ENCODE data around the gene TMEM150C.
"Not testable (repeated sequence)": the region's sequence is repeated elsewhere in the genome, so short reads cannot be mapped to it uniquely, and the experiment has no call there.

- TF ChIP-seq CTCF (conservative IDR thresholded peaks at IDR 0.05; ENCODE audit: low read depth, low read length); RAD21 (IDR thresholded peaks at IDR 0.05; ENCODE audit: low read length); SMC3 (IDR thresholded peaks at IDR 0.05; ENCODE audit: low read depth, low read length); USF2 (IDR thresholded peaks at IDR 0.05; ENCODE audit: low read depth, low read length); POLR2A (IDR thresholded peaks at IDR 0.05; ENCODE audit: low read depth, low read length); CEBPB (IDR thresholded peaks at IDR 0.05; ENCODE audit: low read depth, low read length); NFE2L2 (IDR thresholded peaks at IDR 0.05; ENCODE audit: low read depth, low read length); RCOR1 (IDR thresholded peaks at IDR 0.05; ENCODE audit: insufficient replicate concordance, low read length); BHLHE40 (IDR thresholded peaks at IDR 0.05; ENCODE audit: low read depth, low read length); RFX5 (IDR thresholded peaks at IDR 0.05; ENCODE audit: low read depth, low read length); MAZ (IDR thresholded peaks at IDR 0.05; ENCODE audit: borderline replicate concordance, low read depth, low read length); FOS (IDR thresholded peaks at IDR 0.05; ENCODE audit: low read depth, low read length): not testable (repeated sequence)
Measured at GRCh38 chr4:82475931-82476330, 85.9 kb downstream of the TMEM150C start.
